Glutamatergic neuron (in vitro differentiated cells): ENCODE measurements around the gene EXOC3L2. TPM values are rescaled to one million over a fixed set of nuclear protein-coding genes. Genes with fewer than 3 reads are reported as not detected.

ENCODE experiments used
- DNase-seq: peaks from one replicate; pipeline ENCODE4 v3.0.0; 2022
- H3K27ac Mint-ChIP-seq: one replicate; pipeline ENCODE4 v1.8.0; 2020; ENCODE audit warnings: mild to moderate bottlenecking, mixed read lengths, inconsistent platforms; ENCODE audit not compliant: unreplicated experiment
- H3K27me3 Mint-ChIP-seq: one replicate; pipeline ENCODE4 v1.8.0; 2020; ENCODE audit warnings: mild to moderate bottlenecking, moderate library complexity, mixed read lengths, inconsistent platforms; ENCODE audit not compliant: unreplicated experiment
- H3K36me3 Mint-ChIP-seq: one replicate; pipeline ENCODE4 v1.8.0; 2020; ENCODE audit warnings: mild to moderate bottlenecking, mixed read lengths, inconsistent platforms; ENCODE audit not compliant: unreplicated experiment
- H3K4me1 Mint-ChIP-seq: one replicate; pipeline ENCODE4 v1.8.0; 2020; ENCODE audit warnings: mild to moderate bottlenecking, low read depth, mixed read lengths, inconsistent platforms; ENCODE audit not compliant: unreplicated experiment
- H3K4me3 Mint-ChIP-seq: one replicate; pipeline ENCODE4 v1.8.0; 2020; ENCODE audit warnings: mild to moderate bottlenecking, mixed read lengths, inconsistent platforms; ENCODE audit not compliant: unreplicated experiment
- H3K9me3 Mint-ChIP-seq: one replicate; pipeline ENCODE4 v1.8.0; 2020; ENCODE audit warnings: mild to moderate bottlenecking, moderate library complexity, mixed read lengths, inconsistent platforms; ENCODE audit not compliant: unreplicated experiment
- CTCF ChIP-seq: fragments of 200-600 bp; sonication (generic); IDR thresholded peaks from one replicate; pipeline ENCODE4 v1.5.0; 2021; ENCODE audit not compliant: partially characterized antibody, unreplicated experiment
- total RNA-seq: library from RNA; stranded (reverse); fragmentation: NEBNext Ultra II Directional; extraction: Animal tissue kit (Norgen Biotek cat#: 25700); gene quantifications from one replicate; pipeline ENCODE4 v1.2.1, GENCODE V29; 2021; ENCODE audit not compliant: unreplicated experiment

The EXOC3L2 gene
- total RNA-seq, 1 donor from 2014 or later, result not detected

- DNase-seq, result no peak
- no peak overlapping the region for H3K27ac Mint-ChIP-seq
- no peaks in the 10 kb centered on the region for H3K36me3 Mint-ChIP-seq
- peaks cover 8% of the 10 kb centered on the region for H3K27me3 Mint-ChIP-seq
- H3K4me1 Mint-ChIP-seq, result peaks cover 1% of the 10 kb centered on the region
- TF ChIP-seq CTCF, result no peak
- no peak overlapping the region for H3K4me3 Mint-ChIP-seq
- H3K9me3 Mint-ChIP-seq, result no peaks in the 10 kb centered on the region
These were observed 33.3 kb downstream of the EXOC3L2 start for GRCh38 chr19:45211751-45212381.

- DNase-seq, result no peak
- H3K36me3 Mint-ChIP-seq, result no peaks in the 10 kb centered on the region
- H3K4me1 Mint-ChIP-seq, result no peaks in the 10 kb centered on the region
- TF ChIP-seq CTCF, result no peak
- H3K27ac Mint-ChIP-seq, result no peak overlapping the region
- H3K9me3 Mint-ChIP-seq, result no peaks in the 10 kb centered on the region
- no peak overlapping the region for H3K4me3 Mint-ChIP-seq
- peaks cover 2% of the 10 kb centered on the region for H3K27me3 Mint-ChIP-seq
These were observed 38.9 kb downstream of the EXOC3L2 start for GRCh38 chr19:45206328-45206727.

- no peak overlapping the region for H3K27ac Mint-ChIP-seq
- no peaks in the 10 kb centered on the region for H3K4me1 Mint-ChIP-seq
- H3K9me3 Mint-ChIP-seq, result no peaks in the 10 kb centered on the region
- no peaks in the 10 kb centered on the region for H3K36me3 Mint-ChIP-seq
- peaks cover 2% of the 10 kb centered on the region for H3K27me3 Mint-ChIP-seq
- DNase-seq, result no peak
- no peak for TF ChIP-seq CTCF
- no peak overlapping the region for H3K4me3 Mint-ChIP-seq
These were observed 39.4 kb downstream of the EXOC3L2 start for GRCh38 chr19:45205810-45206209.

- no peaks in the 10 kb centered on the region for H3K9me3 Mint-ChIP-seq
These were observed 42.6 kb downstream of the EXOC3L2 start for GRCh38 chr19:45202637-45203036.

GRCh38 chr19:45200568-45200967 lies 44.6 kb downstream of the EXOC3L2 start:
- no peak for DNase-seq
- no peaks in the 10 kb centered on the region for H3K36me3 Mint-ChIP-seq
- no peak overlapping the region for H3K4me3 Mint-ChIP-seq
- no peaks in the 10 kb centered on the region for H3K9me3 Mint-ChIP-seq
- peaks cover 3% of the 10 kb centered on the region for H3K4me1 Mint-ChIP-seq
- peaks cover 7% of the 10 kb centered on the region for H3K27me3 Mint-ChIP-seq
- TF ChIP-seq CTCF, result no peak
- no peak overlapping the region for H3K27ac Mint-ChIP-seq

More at GRCh38 chr19:45202637-45203036, 42.6 kb downstream of the EXOC3L2 start:
- no peak for TF ChIP-seq CTCF
- no peak for DNase-seq
- Mint-ChIP-seq H3K27me3 (peaks cover 7% of the 10 kb centered on the region), H3K4me1 (no peaks in the 10 kb centered on the region), H3K4me3 (no peak overlapping the region), H3K36me3 (no peaks in the 10 kb centered on the region), H3K27ac (no peak overlapping the region)
